Measurements from ENCODE around the gene FAM9C. TPM values are rescaled to one million over a fixed set of nuclear protein-coding genes. Genes with fewer than 3 reads are reported as not detected.

Gene FAM9C
- total and polyA plus RNA-seq, 2 donors (not counting 1 experiment from before 2014, with no cell fraction given) = under 0.01 to 0.01 TPM

GRCh38 chrX:13050151-13050550 lies 5.7 kb upstream of the FAM9C start:
- no peak for DNase-seq (ENCODE audit: low read depth in 2 of 2)
- no peak for TF ChIP-seq EZH2 (IDR thresholded peaks at IDR 0.05; ENCODE audit: low read length, missing control alignments)
- H3K36me3 ChIP-seq (ENCODE audit: control insufficient read depth, insufficient read depth, low read length) = no peaks in the 10 kb centered on the region
- peaks cover 2% of the 10 kb centered on the region for H3K4me1 ChIP-seq (ENCODE audit: control insufficient read depth, extremely low read depth, insufficient read depth, low read length)
- H3K9me3 ChIP-seq (ENCODE audit: control insufficient read depth, insufficient read depth, low read depth, low read length) = no peaks in the 10 kb centered on the region
- H3K4me2 ChIP-seq (ENCODE audit: extremely low read depth, insufficient read depth, low read length) = no peak overlapping the region
- no peaks in the 10 kb centered on the region for H4K20me1 ChIP-seq (ENCODE audit: control insufficient read depth, extremely low read depth, insufficient read depth, low read length)
- no peaks in the 10 kb centered on the region for H3K27me3 ChIP-seq (ENCODE audit: control insufficient read depth, insufficient read depth, low read length)
- H2AFZ ChIP-seq (ENCODE audit: low read length) = no peak overlapping the region
- no peaks in the 10 kb centered on the region for H3K79me2 ChIP-seq (ENCODE audit: control insufficient read depth, insufficient read depth, low read length)
- no peak overlapping the region for H3K4me3 ChIP-seq (replicated peaks in 1 of 4; ENCODE audit: control extremely low read depth in 1 of 4, insufficient read depth in 1 of 4, low read depth in 3 of 4, low read length in 4 of 4)
- no peak overlapping the region for H3K9ac ChIP-seq (ENCODE audit: insufficient read depth, low read length)
- H3K27ac ChIP-seq (ENCODE audit: insufficient read depth, low read length) = no peak overlapping the region

GRCh38 chrX:13048280-13048679 lies 3.9 kb upstream of the FAM9C start:
- Histone ChIP-seq H3K4me2 (ENCODE audit: extremely low read depth, insufficient read depth, low read length) (no peak overlapping the region), H3K27me3 (ENCODE audit: control insufficient read depth, insufficient read depth, low read length) (no peaks in the 10 kb centered on the region), H4K20me1 (ENCODE audit: control insufficient read depth, extremely low read depth, insufficient read depth, low read length) (no peaks in the 10 kb centered on the region), H3K27ac (ENCODE audit: insufficient read depth, low read length) (no peak overlapping the region), H3K4me1 (ENCODE audit: control insufficient read depth, extremely low read depth, insufficient read depth, low read length) (peaks cover 2% of the 10 kb centered on the region), H3K36me3 (ENCODE audit: control insufficient read depth, insufficient read depth, low read length) (no peaks in the 10 kb centered on the region), H3K9ac (ENCODE audit: insufficient read depth, low read length) (no peak overlapping the region), H3K4me3 (replicated peaks in 1 of 4; ENCODE audit: control extremely low read depth in 1 of 4, insufficient read depth in 1 of 4, low read depth in 3 of 4, low read length in 4 of 4) (no peak overlapping the region), H3K9me3 (ENCODE audit: control insufficient read depth, insufficient read depth, low read depth, low read length) (no peaks in the 10 kb centered on the region), H3K79me2 (ENCODE audit: control insufficient read depth, insufficient read depth, low read length) (no peaks in the 10 kb centered on the region), H2AFZ (ENCODE audit: low read length) (no peak overlapping the region)
- TF ChIP-seq EZH2 (IDR thresholded peaks at IDR 0.05; ENCODE audit: low read length, missing control alignments) (no peak), CTCF (conservative IDR thresholded peaks at IDR 0.05 in 1 of 2, IDR thresholded peaks at IDR 0.05 in 1 of 2; ENCODE audit: low read depth in 1 of 2, low read length in 2 of 2) (no peak)
- DNase-seq (ENCODE audit: low read depth in 2 of 2) = peak in 1 of 2 donors; percentile 64

GRCh38 chrX:13047759-13048158 lies 3.3 kb upstream of the FAM9C start:
- Histone ChIP-seq H3K9me3 (ENCODE audit: control insufficient read depth, insufficient read depth, low read depth, low read length) (no peaks in the 10 kb centered on the region), H3K9ac (ENCODE audit: insufficient read depth, low read length) (no peak overlapping the region), H4K20me1 (ENCODE audit: control insufficient read depth, extremely low read depth, insufficient read depth, low read length) (no peaks in the 10 kb centered on the region), H2AFZ (ENCODE audit: low read length) (no peak overlapping the region), H3K4me3 (replicated peaks in 1 of 4; ENCODE audit: control extremely low read depth in 1 of 4, insufficient read depth in 1 of 4, low read depth in 3 of 4, low read length in 4 of 4) (no peak overlapping the region), H3K36me3 (ENCODE audit: control insufficient read depth, insufficient read depth, low read length) (no peaks in the 10 kb centered on the region), H3K4me2 (ENCODE audit: extremely low read depth, insufficient read depth, low read length) (no peak overlapping the region), H3K27ac (ENCODE audit: insufficient read depth, low read length) (no peak overlapping the region), H3K27me3 (ENCODE audit: control insufficient read depth, insufficient read depth, low read length) (no peaks in the 10 kb centered on the region), H3K4me1 (ENCODE audit: control insufficient read depth, extremely low read depth, insufficient read depth, low read length) (peaks cover 2% of the 10 kb centered on the region), H3K79me2 (ENCODE audit: control insufficient read depth, insufficient read depth, low read length) (no peaks in the 10 kb centered on the region)
- no peak for TF ChIP-seq CTCF (conservative IDR thresholded peaks at IDR 0.05 in 1 of 2, IDR thresholded peaks at IDR 0.05 in 1 of 2; ENCODE audit: low read depth in 1 of 2, low read length in 2 of 2)
- no peak for TF ChIP-seq EZH2 (IDR thresholded peaks at IDR 0.05; ENCODE audit: low read length, missing control alignments)
- no peak for DNase-seq (ENCODE audit: low read depth in 2 of 2)

All from fibroblast of lung (primary cell).